Astrocyte (in vitro differentiated cells and primary cell): Measurements from ENCODE around the gene KRTAP1-1.

Experiments used
- CTCF ChIP-seq: IDR thresholded peaks from 2 replicates; pipeline ENCODE4 v1.5.1; 2011; ENCODE audit warnings: low read depth, mild to moderate bottlenecking, inconsistent platforms, low read length, moderate library complexity; ENCODE audit not compliant: insufficient read depth
- EZH2 ChIP-seq: IDR thresholded peaks from 2 replicates; pipeline ENCODE4 v1.6.1; 2012; ENCODE audit warnings: mild to moderate bottlenecking, low read length, inconsistent platforms; ENCODE audit not compliant: insufficient read depth

- no peak for TF ChIP-seq CTCF
- no peak for TF ChIP-seq EZH2
These were observed 24.8 kb upstream of the KRTAP1-1 start, which contains the start of gene KRTAP2-4 for GRCh38 chr17:41065829-41066624.
